ENCODE data around the gene ZNF362. TPM values are rescaled to one million over a fixed set of nuclear protein-coding genes. Genes with fewer than 3 reads are reported as not detected.

The ZNF362 gene
- total and polyA plus RNA-seq, 10 of the 15 experiments (the other 5 are each of a cell fraction or from before 2014, with no cell fraction given) = 0.74 to 22.8 (median 7.4) TPM

DNA sequence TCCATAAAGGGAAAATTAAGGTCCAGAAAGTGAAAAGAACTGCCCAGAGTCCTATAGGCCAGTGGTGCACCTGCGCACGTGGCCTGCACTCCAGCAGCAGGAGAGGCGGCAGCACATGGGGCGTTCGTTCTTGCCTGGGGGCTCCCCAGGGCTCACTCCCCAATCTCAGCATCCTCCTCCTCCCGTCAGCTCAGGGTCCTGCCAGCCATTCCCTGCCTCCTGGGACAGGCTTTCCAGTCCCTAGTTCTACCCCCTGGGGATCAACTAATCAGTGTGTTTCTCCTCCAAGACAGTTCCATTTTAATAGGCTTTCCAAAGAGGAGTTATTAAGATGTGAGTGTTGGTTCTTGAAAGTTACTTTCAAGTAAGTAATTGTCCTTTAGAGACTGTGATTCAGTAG lies 65.8 kb downstream of the ZNF362 start:
- H4K20me1 ChIP-seq (ENCODE audit: control insufficient read depth, insufficient read depth) = no peaks in the 10 kb centered on the region
- SMC1A ChIA-PET (ENCODE audit: uncharacterized antibody, unreplicated experiment) = interaction anchor here (0.9 kb wide), 1 partner anchor 149 kb away, joined by 3 read pairs; no protein-coding TSS in a partner anchor

More for the DNA sequence above, 65.8 kb downstream of the ZNF362 start:
- DNase-seq (ENCODE audit: low read depth, low spot score) (no peak), ATAC-seq (no peak), FAIRE-seq (no peak)
- in situ Hi-C loops (cut with MboI) = no loop called here
- 94% methylated on average over 5 of the region's 6 CpGs for WGBS (ENCODE audit: insufficient coverage, insufficient replicate concordance, low lambda C conversion rate, missing lambda C conversion rate)
- TF ChIP-seq BACH1 (IDR thresholded peaks at IDR 0.05; ENCODE audit: borderline replicate concordance) (no peak), CEBPB (IDR thresholded peaks at IDR 0.05; ENCODE audit: borderline replicate concordance in 1 of 2, low read depth in 2 of 2, low read length in 2 of 2) (no peak), ESRRA (IDR thresholded peaks at IDR 0.05; ENCODE audit: low read length) (no peak), IKZF2 (IDR thresholded peaks at IDR 0.05) (no peak), ZNF207 (IDR thresholded peaks at IDR 0.05; ENCODE audit: borderline replicate concordance) (no peak), FOXM1 (IDR thresholded peaks at IDR 0.05; ENCODE audit: low read depth, low read length) (no peak), ZSCAN29 (IDR thresholded peaks at IDR 0.05) (no peak), RAD21 (IDR thresholded peaks at IDR 0.05; ENCODE audit: insufficient read depth, low read depth, low read length) (no peak), CBX3 (IDR thresholded peaks at IDR 0.05; ENCODE audit: borderline replicate concordance, low read depth) (no peak), KDM1A (IDR thresholded peaks at IDR 0.05; ENCODE audit: borderline replicate concordance) (no peak), PAX8 (IDR thresholded peaks at IDR 0.05) (no peak)
- TF ChIP-seq, protein P1, sequence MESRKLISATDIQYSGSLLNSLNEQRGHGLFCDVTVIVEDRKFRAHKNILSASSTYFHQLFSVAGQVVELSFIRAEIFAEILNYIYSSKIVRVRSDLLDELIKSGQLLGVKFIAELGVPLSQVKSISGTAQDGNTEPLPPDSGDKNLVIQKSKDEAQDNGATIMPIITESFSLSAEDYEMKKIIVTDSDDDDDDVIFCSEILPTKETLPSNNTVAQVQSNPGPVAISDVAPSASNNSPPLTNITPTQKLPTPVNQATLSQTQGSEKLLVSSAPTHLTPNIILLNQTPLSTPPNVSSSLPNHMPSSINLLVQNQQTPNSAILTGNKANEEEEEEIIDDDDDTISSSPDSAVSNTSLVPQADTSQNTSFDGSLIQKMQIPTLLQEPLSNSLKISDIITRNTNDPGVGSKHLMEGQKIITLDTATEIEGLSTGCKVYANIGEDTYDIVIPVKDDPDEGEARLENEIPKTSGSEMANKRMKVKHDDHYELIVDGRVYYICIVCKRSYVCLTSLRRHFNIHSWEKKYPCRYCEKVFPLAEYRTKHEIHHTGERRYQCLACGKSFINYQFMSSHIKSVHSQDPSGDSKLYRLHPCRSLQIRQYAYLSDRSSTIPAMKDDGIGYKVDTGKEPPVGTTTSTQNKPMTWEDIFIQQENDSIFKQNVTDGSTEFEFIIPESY (IDR thresholded peaks at IDR 0.05) = no peak
- TF ChIP-seq, protein P2, sequence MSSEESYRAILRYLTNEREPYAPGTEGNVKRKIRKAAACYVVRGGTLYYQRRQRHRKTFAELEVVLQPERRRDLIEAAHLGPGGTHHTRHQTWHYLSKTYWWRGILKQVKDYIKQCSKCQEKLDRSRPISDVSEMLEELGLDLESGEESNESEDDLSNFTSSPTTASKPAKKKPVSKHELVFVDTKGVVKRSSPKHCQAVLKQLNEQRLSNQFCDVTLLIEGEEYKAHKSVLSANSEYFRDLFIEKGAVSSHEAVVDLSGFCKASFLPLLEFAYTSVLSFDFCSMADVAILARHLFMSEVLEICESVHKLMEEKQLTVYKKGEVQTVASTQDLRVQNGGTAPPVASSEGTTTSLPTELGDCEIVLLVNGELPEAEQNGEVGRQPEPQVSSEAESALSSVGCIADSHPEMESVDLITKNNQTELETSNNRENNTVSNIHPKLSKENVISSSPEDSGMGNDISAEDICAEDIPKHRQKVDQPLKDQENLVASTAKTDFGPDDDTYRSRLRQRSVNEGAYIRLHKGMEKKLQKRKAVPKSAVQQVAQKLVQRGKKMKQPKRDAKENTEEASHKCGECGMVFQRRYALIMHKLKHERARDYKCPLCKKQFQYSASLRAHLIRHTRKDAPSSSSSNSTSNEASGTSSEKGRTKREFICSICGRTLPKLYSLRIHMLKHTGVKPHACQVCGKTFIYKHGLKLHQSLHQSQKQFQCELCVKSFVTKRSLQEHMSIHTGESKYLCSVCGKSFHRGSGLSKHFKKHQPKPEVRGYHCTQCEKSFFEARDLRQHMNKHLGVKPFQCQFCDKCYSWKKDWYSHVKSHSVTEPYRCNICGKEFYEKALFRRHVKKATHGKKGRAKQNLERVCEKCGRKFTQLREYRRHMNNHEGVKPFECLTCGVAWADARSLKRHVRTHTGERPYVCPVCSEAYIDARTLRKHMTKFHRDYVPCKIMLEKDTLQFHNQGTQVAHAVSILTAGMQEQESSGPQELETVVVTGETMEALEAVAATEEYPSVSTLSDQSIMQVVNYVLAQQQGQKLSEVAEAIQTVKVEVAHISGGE (CRISPR knock-in tag; IDR thresholded peaks at IDR 0.05) = no peak
- Histone ChIP-seq H3K9me3 (replicated peaks; ENCODE audit: control insufficient read depth, insufficient read depth, low read length) (no peaks in the 10 kb centered on the region), H3K27ac (ENCODE audit: control insufficient read depth, insufficient read depth) (no peak overlapping the region), H3K27me3 (replicated peaks in 1 of 2; ENCODE audit: control insufficient read depth in 2 of 2, insufficient read depth in 2 of 2, low read length in 1 of 2) (no peaks in the 10 kb centered on the region), H3K36me3 (ENCODE audit: control insufficient read depth in 2 of 2, insufficient read depth in 2 of 2, low read length in 1 of 2) (peaks cover 12 to 16% of the 10 kb centered on the region in 2 experiments; a peak in 3 of 4 replicates), H3K9ac (ENCODE audit: control insufficient read depth, insufficient read depth, low read length) (no peak overlapping the region), H3K4me2 (ENCODE audit: control insufficient read depth, insufficient read depth) (no peak overlapping the region), H3K79me2 (ENCODE audit: control insufficient read depth, insufficient read depth, low read length) (no peaks in the 10 kb centered on the region), H3K4me3 (no peak overlapping the region), H2AFZ (ENCODE audit: control insufficient read depth, low read depth, low read length) (no peak overlapping the region), H3K4me1 (ENCODE audit: control insufficient read depth, insufficient read depth, low read length) (no peaks in the 10 kb centered on the region)
- intact Hi-C loops (cut with micrococcal nuclease; ENCODE audit: unreplicated experiment) = no loop called here
- ChIA-PET CTCF (interaction anchor here (1.3 kb wide), 1 partner anchor 9 kb away, joined by 4 read pairs; no protein-coding TSS in a partner anchor), RAD21 (ENCODE audit: unreplicated experiment) (no interaction called here), POLR2A (no interaction called here)
- BruUV-seq (replicated peaks) = no TSS peak

Data from GM12878 (cell line).